ENCODE data around the gene PTK6. TPM values are rescaled to one million over a fixed set of nuclear protein-coding genes. Genes with fewer than 3 reads are reported as not detected.

The PTK6 gene
- polyA plus RNA-seq, 3 donors = 1.6 to 3.6 TPM; not detected in 1

- WGBS, 3 donors = 78 to 84% (median 82%) methylated on average over 34 of the region's 34 CpGs
- no peak overlapping the region for H3K27ac ChIP-seq (ENCODE audit: low read depth, low read length)
These were observed 58.6 kb downstream of the PTK6 start for GRCh38 chr20:63478346-63479302.

Other genes starting within 250 kb of the PTK6 start
- not detected for gene COL20A1, start 244.2 kb downstream of the PTK6 start, polyA plus RNA-seq
- not detected for gene CHRNA4, start 176.0 kb downstream of the PTK6 start, polyA plus RNA-seq
- 1 to 10 TPM in 1 of 3 donors, under 1 TPM in 1, not detected in 1; 0.10 to 1.6 TPM for gene KCNQ2, start 64.7 kb downstream of the PTK6 start, polyA plus RNA-seq
- 10 to 100 TPM in 1 of 3 donors, 1 to 10 TPM in 2; 1.2 to 24.4 (median 3.2) TPM for gene EEF1A2, start 38.3 kb downstream of the PTK6 start, polyA plus RNA-seq
- 100 to 1,000 TPM; 195 to 215 (median 203) TPM for gene PPDPF, start 16.6 kb downstream of the PTK6 start, polyA plus RNA-seq
- under 1 TPM in 1 of 3 donors, not detected in 2; 0.06 TPM for gene SRMS, start 10.4 kb upstream of the PTK6 start, polyA plus RNA-seq
- 1 to 10 TPM in 1 of 3 donors, under 1 TPM in 2; 0.17 to 1.0 (median 0.36) TPM for gene FNDC11, start 16.8 kb upstream of the PTK6 start, polyA plus RNA-seq
- 10 to 100 TPM; 11.3 to 22.0 (median 13.3) TPM for gene HELZ2, start 36.9 kb upstream of the PTK6 start, polyA plus RNA-seq
- 1 to 10 TPM; 6.9 to 9.6 (median 7.5) TPM for gene GMEB2, start 89.7 kb upstream of the PTK6 start, polyA plus RNA-seq
- 10 to 100 TPM; 10.6 to 16.9 (median 12.6) TPM for gene STMN3, start 116.0 kb upstream of the PTK6 start, polyA plus RNA-seq
- gene RTEL1, start 120.9 kb upstream of the PTK6 start, polyA plus RNA-seq = 10 to 100 TPM in 2 of 3 donors, 1 to 10 TPM in 1; 7.3 to 16.1 (median 11.8) TPM
- 10 to 100 TPM in 1 of 3 donors, 1 to 10 TPM in 2; 7.4 to 92.8 (median 9.3) TPM for gene TNFRSF6B, start 159.3 kb upstream of the PTK6 start, polyA plus RNA-seq
- 10 to 100 TPM; 26.9 to 50.8 (median 40.9) TPM for gene ARFRP1, start 170.6 kb upstream of the PTK6 start, polyA plus RNA-seq
- 10 to 100 TPM; 13.2 to 33.0 (median 30.7) TPM for gene ZGPAT, start 170.7 kb upstream of the PTK6 start, polyA plus RNA-seq
- gene LIME1, start 199.3 kb upstream of the PTK6 start, polyA plus RNA-seq = 10 to 100 TPM in 2 of 3 donors, 1 to 10 TPM in 1; 5.2 to 16.7 (median 10.7) TPM
- 100 to 1,000 TPM in 1 of 3 donors, 10 to 100 TPM in 2; 28.3 to 137 (median 72.8) TPM for gene SLC2A4RG, start 202.4 kb upstream of the PTK6 start, polyA plus RNA-seq

Data from adipose tissue (tissue), 3 donors.